ENCODE results near the gene UGGT2.

The UGGT2 gene

GRCh38 chr13:95800436-95800835 lies 252.8 kb downstream of the UGGT2 start:
- no peak overlapping the region for H3K4me3 ChIP-seq (ENCODE audit: low read depth, low read length, poor library complexity, severe bottlenecking)

GRCh38 chr13:95797016-95797415 lies 256.2 kb downstream of the UGGT2 start:
- Histone ChIP-seq H3K9me3 (ENCODE audit: low read length) (no peaks in the 10 kb centered on the region), H3F3A (ENCODE audit: insufficient read depth, low read length) (no peaks in the 10 kb centered on the region), H3K36me3 (ENCODE audit: insufficient read depth, low read length) (peaks cover 25% of the 10 kb centered on the region), H2AFZ (ENCODE audit: low read length) (no peak overlapping the region), H3K4me2 (ENCODE audit: low read length) (no peak overlapping the region), H3K9me2 (ENCODE audit: low read depth, low read length) (no peaks in the 10 kb centered on the region), H3K4me1 (ENCODE audit: insufficient read depth, low read length, severe bottlenecking) (no peaks in the 10 kb centered on the region), H3K4me3 (ENCODE audit: low read depth, low read length, poor library complexity, severe bottlenecking) (no peak overlapping the region), H3K27me3 (ENCODE audit: insufficient read depth, low read length) (no peaks in the 10 kb centered on the region), H4K20me1 (ENCODE audit: insufficient read depth, low read length) (no peaks in the 10 kb centered on the region), H3K27ac (ENCODE audit: low read depth, low read length, poor library complexity, severe bottlenecking) (no peak overlapping the region), H3K79me2 (ENCODE audit: insufficient read depth, low read length) (no peaks in the 10 kb centered on the region), H3K9ac (ENCODE audit: low read length) (no peak overlapping the region)
- TF ChIP-seq EZH2 (IDR thresholded peaks at IDR 0.05; ENCODE audit: borderline replicate concordance, low read length) (no peak), CTCF (IDR thresholded peaks at IDR 0.05; ENCODE audit: low read length) (no peak)

More at GRCh38 chr13:95800436-95800835, 252.8 kb downstream of the UGGT2 start:
- Histone ChIP-seq H3K9me2 (ENCODE audit: low read depth, low read length) (no peaks in the 10 kb centered on the region), H3K27me3 (ENCODE audit: insufficient read depth, low read length) (no peaks in the 10 kb centered on the region), H3K9me3 (ENCODE audit: low read length) (0 out of 2 replicates have a peak, but pooled peaks cover 9% of the 10 kb centered on the region), H3F3A (ENCODE audit: insufficient read depth, low read length) (no peaks in the 10 kb centered on the region), H3K4me2 (ENCODE audit: low read length) (no peak overlapping the region), H3K9ac (ENCODE audit: low read length) (no peak overlapping the region), H3K27ac (ENCODE audit: low read depth, low read length, poor library complexity, severe bottlenecking) (no peak overlapping the region), H3K79me2 (ENCODE audit: insufficient read depth, low read length) (no peaks in the 10 kb centered on the region), H2AFZ (ENCODE audit: low read length) (no peak overlapping the region), H3K4me1 (ENCODE audit: insufficient read depth, low read length, severe bottlenecking) (no peaks in the 10 kb centered on the region), H3K36me3 (ENCODE audit: insufficient read depth, low read length) (no peaks in the 10 kb centered on the region), H4K20me1 (ENCODE audit: insufficient read depth, low read length) (no peaks in the 10 kb centered on the region)
- TF ChIP-seq CTCF (IDR thresholded peaks at IDR 0.05; ENCODE audit: low read length), result no peak
- TF ChIP-seq EZH2 (IDR thresholded peaks at IDR 0.05; ENCODE audit: borderline replicate concordance, low read length), result no peak

GRCh38 chr13:95793781-95794180 lies 259.4 kb downstream of the UGGT2 start:
- Histone ChIP-seq H3K27me3 (ENCODE audit: insufficient read depth, low read length) (no peaks in the 10 kb centered on the region), H3F3A (ENCODE audit: insufficient read depth, low read length) (no peaks in the 10 kb centered on the region), H3K27ac (ENCODE audit: low read depth, low read length, poor library complexity, severe bottlenecking) (no peak overlapping the region), H3K9ac (ENCODE audit: low read length) (no peak overlapping the region), H3K79me2 (ENCODE audit: insufficient read depth, low read length) (no peaks in the 10 kb centered on the region), H3K36me3 (ENCODE audit: insufficient read depth, low read length) (peaks cover 56% of the 10 kb centered on the region), H3K4me1 (ENCODE audit: insufficient read depth, low read length, severe bottlenecking) (no peaks in the 10 kb centered on the region), H4K20me1 (ENCODE audit: insufficient read depth, low read length) (no peaks in the 10 kb centered on the region), H2AFZ (ENCODE audit: low read length) (no peak overlapping the region), H3K9me2 (ENCODE audit: low read depth, low read length) (no peaks in the 10 kb centered on the region), H3K4me2 (ENCODE audit: low read length) (no peak overlapping the region), H3K4me3 (ENCODE audit: low read depth, low read length, poor library complexity, severe bottlenecking) (no peak overlapping the region), H3K9me3 (ENCODE audit: low read length) (no peaks in the 10 kb centered on the region)
- no peak for TF ChIP-seq EZH2 (IDR thresholded peaks at IDR 0.05; ENCODE audit: borderline replicate concordance, low read length)
- TF ChIP-seq CTCF (IDR thresholded peaks at IDR 0.05; ENCODE audit: low read length), result no peak

Measured in OCI-LY1 (cell line).